Measurements from ENCODE around the gene MED12. TPM values are rescaled to one million over a fixed set of nuclear protein-coding genes. Genes with fewer than 3 reads are reported as not detected.

The MED12 gene
- total and polyA plus RNA-seq, 2 donors = 17.7 to 36.6 TPM

DNA sequence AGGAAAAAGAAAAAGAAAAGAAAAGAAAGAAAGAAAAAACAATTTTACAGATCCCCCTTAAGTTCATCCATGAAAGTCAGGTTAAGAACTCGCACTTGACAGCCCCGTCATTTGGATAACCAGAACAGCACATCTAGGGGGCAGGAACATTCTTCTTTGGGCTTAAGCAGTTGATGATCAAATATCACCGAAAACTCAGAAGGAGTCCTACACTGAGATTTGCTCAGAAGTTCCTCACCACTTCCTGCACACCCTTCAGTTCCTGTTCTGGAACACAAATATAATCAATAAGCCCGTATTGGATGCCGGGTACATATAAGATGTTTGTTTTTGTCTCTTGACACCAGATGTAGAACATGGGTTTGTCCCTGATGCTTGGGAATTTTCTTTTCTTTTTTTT, 40.9 kb downstream of the MED12 start:
- DNase-seq (ENCODE audit: extremely low spot score) = no peak
- no peak overlapping the region for H3K4me3 ChIP-seq (ENCODE audit: low read depth, low read length)
- no peaks in the 10 kb centered on the region for H3K36me3 ChIP-seq (ENCODE audit: insufficient read depth)
- no peaks in the 10 kb centered on the region for H3K4me1 ChIP-seq (ENCODE audit: insufficient read depth)
- H3K27ac ChIP-seq (ENCODE audit: low read depth) = no peak overlapping the region
- 85% methylated on average over 5 of the region's 5 CpGs for WGBS

- WGBS = 84% methylated on average over 3 of the region's 3 CpGs
- H3K4me3 ChIP-seq (ENCODE audit: low read depth, low read length) = no peak overlapping the region
- DNase-seq (ENCODE audit: extremely low spot score) = no peak
Measured at GRCh38 chrX:71160475-71160874, 42.1 kb downstream of the MED12 start.

GRCh38 chrX:71162981-71163380, 44.6 kb downstream of the MED12 start:
- Histone ChIP-seq H3K4me3 (ENCODE audit: low read depth, low read length) (no peak overlapping the region), H3K27ac (ENCODE audit: low read depth) (no peak overlapping the region), H3K36me3 (ENCODE audit: insufficient read depth) (no peaks in the 10 kb centered on the region), H3K4me1 (ENCODE audit: insufficient read depth) (no peaks in the 10 kb centered on the region)
- WGBS = 94% methylated on average over 4 of the region's 4 CpGs
- no peak for DNase-seq (ENCODE audit: extremely low spot score)

More at GRCh38 chrX:71160475-71160874, 42.1 kb downstream of the MED12 start:
- Histone ChIP-seq H3K4me1 (ENCODE audit: insufficient read depth) (no peaks in the 10 kb centered on the region), H3K36me3 (ENCODE audit: insufficient read depth) (no peaks in the 10 kb centered on the region), H3K27ac (ENCODE audit: low read depth) (no peak overlapping the region)

DNA sequence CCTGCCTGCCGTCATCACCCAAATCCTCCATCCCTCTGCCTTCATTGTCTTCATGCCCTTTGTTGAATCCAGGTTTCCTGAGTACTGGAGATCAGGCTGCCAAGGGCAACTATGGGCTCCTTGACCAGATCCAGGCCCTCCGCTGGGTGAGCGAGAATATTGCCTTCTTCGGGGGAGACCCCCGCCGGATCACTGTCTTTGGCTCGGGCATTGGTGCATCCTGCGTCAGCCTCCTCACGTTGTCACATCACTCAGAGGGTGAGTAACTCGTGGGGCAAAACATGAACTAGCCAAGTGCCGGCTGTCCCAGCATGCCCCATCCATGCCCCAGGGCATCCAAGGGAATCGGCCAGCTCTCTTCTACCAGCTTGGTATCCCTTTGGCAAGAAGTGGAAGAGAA, 45.7 kb downstream of the MED12 start:
- no peak overlapping the region for H3K4me3 ChIP-seq (ENCODE audit: low read depth, low read length)
- no peak overlapping the region for H3K27ac ChIP-seq (ENCODE audit: low read depth)
- WGBS = 96% methylated on average over 12 of the region's 12 CpGs
- no peak for DNase-seq (ENCODE audit: extremely low spot score)
- H3K36me3 ChIP-seq (ENCODE audit: insufficient read depth) = no peaks in the 10 kb centered on the region
- no peaks in the 10 kb centered on the region for H3K4me1 ChIP-seq (ENCODE audit: insufficient read depth)

- Histone ChIP-seq H3K27ac (ENCODE audit: low read depth) (no peak overlapping the region), H3K36me3 (ENCODE audit: insufficient read depth) (no peaks in the 10 kb centered on the region), H3K4me3 (ENCODE audit: low read depth, low read length) (no peak overlapping the region), H3K4me1 (ENCODE audit: insufficient read depth) (no peaks in the 10 kb centered on the region)
- DNase-seq (ENCODE audit: extremely low spot score) = no peak
- WGBS = 78% methylated on average over 6 of the region's 6 CpGs
Measured at GRCh38 chrX:71166461-71166860, 48.1 kb downstream of the MED12 start.

DNA sequence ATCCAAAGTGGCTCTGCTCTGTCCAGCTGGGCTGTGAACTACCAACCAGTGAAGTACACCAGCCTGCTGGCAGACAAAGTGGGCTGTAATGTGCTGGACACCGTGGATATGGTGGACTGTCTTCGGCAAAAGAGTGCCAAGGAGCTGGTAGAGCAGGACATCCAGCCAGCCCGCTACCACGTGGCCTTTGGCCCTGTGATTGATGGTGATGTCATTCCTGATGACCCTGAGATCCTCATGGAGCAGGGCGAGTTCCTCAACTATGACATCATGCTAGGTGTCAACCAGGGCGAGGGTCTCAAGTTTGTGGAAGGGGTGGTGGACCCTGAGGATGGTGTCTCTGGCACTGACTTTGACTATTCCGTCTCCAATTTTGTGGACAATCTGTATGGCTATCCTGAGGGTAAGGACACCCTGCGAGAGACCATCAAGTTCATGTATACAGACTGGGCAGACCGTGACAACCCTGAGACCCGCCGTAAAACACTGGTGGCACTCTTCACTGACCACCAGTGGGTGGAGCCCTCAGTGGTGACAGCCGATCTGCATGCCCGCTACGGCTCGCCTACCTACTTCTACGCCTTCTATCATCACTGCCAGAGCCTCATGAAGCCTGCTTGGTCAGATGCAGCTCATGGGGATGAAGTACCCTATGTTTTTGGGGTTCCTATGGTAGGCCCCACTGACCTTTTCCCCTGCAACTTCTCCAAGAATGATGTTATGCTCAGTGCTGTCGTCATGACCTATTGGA, 48.8 kb downstream of the MED12 start:
- DNase-seq (ENCODE audit: extremely low spot score) = no peak
- Histone ChIP-seq H3K36me3 (ENCODE audit: insufficient read depth) (no peaks in the 10 kb centered on the region), H3K27ac (ENCODE audit: low read depth) (no peak overlapping the region), H3K4me3 (ENCODE audit: low read depth, low read length) (no peak overlapping the region), H3K4me1 (ENCODE audit: insufficient read depth) (no peaks in the 10 kb centered on the region)
- 92% methylated on average over 17 of the region's 17 CpGs for WGBS

- no peaks in the 10 kb centered on the region for H3K4me1 ChIP-seq (ENCODE audit: insufficient read depth)
- WGBS = 98% methylated on average over 8 of the region's 8 CpGs
- no peak overlapping the region for H3K4me3 ChIP-seq (ENCODE audit: low read depth, low read length)
- no peaks in the 10 kb centered on the region for H3K36me3 ChIP-seq (ENCODE audit: insufficient read depth)
- H3K27ac ChIP-seq (ENCODE audit: low read depth) = no peak overlapping the region
- no peak for DNase-seq (ENCODE audit: extremely low spot score)
Measured at GRCh38 chrX:71168134-71168533, 49.7 kb downstream of the MED12 start.

DNA sequence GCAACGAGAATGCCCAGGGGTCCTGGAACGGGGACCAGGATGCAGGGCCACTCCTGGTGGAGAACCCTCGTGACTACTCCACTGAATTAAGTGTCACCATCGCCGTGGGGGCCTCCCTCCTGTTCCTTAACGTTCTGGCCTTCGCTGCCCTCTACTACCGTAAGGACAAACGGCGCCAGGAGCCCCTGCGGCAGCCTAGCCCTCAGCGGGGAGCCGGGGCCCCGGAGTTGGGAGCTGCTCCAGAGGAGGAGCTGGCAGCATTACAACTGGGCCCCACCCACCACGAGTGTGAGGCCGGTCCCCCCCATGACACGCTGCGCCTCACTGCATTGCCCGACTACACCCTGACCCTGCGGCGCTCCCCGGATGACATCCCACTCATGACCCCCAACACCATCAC, 51.2 kb downstream of the MED12 start:
- WGBS = 84% methylated on average over 22 of the region's 22 CpGs
- H3K4me1 ChIP-seq (ENCODE audit: insufficient read depth) = no peaks in the 10 kb centered on the region
- H3K36me3 ChIP-seq (ENCODE audit: insufficient read depth) = no peaks in the 10 kb centered on the region
- DNase-seq (ENCODE audit: extremely low spot score) = no peak
- no peak overlapping the region for H3K27ac ChIP-seq (ENCODE audit: low read depth)
- no peak overlapping the region for H3K4me3 ChIP-seq (ENCODE audit: low read depth, low read length)

DNA sequence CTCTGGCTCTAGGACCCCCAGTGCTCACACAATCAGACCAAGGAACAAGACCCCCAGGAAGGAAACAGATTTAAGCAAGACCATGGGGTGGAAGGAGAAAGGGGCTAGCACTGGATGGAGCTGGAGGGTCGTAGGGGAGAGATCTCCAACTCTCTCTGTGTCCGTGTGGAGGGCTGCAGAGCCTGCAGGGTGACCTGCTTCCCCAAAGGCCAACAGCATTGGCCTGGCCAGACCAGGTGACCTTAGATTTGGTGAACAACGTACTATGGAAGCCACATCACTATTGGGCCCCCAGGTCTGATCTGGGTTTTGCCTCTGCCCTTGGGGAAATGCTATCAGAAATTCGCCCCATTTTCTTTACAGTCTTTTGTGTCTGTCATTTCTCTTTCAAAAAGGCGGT, 52.3 kb downstream of the MED12 start:
- Histone ChIP-seq H3K4me1 (ENCODE audit: insufficient read depth) (no peaks in the 10 kb centered on the region), H3K27ac (ENCODE audit: low read depth) (no peak overlapping the region), H3K4me3 (ENCODE audit: low read depth, low read length) (no peak overlapping the region), H3K36me3 (ENCODE audit: insufficient read depth) (no peaks in the 10 kb centered on the region)
- 90% methylated on average over 5 of the region's 5 CpGs for WGBS
- no peak for DNase-seq (ENCODE audit: extremely low spot score)

DNA sequence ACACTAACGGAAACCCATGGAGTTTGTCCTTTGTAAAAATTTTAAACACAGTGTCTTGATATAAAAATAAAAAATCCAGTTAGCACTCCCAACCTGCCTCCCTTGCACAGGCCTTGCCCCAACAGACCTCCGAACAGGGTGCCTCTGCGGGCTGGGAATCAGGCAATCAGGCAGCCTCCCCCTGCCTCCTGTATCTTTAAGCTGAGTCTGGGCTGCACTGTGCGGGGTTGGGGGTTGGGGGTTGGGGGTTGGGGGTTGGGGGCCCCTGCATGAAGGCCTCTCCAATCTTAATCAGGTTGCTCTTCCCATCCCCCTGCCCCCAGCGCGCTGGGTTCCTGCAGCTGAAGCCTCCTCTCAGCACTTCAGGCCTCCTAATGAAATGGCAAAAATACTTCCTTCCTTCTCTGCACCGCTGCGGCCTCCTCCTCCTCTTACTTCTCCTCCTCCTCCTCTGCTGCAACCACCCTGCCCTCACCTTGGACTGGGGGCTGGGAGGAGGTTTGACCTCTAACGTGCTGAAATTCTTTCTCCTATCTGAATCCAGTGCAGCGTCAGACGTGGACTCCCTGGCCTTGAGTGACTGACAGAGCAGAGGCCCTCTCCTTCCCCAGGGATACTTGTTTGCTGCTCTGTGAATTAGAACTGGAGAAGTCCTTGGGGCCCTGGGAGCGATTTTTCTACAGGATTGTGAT, 52.9 kb downstream of the MED12 start:
- no peak for DNase-seq (ENCODE audit: extremely low spot score)
- 55% methylated on average over 12 of the region's 12 CpGs for WGBS
- no peaks in the 10 kb centered on the region for H3K4me1 ChIP-seq (ENCODE audit: insufficient read depth)
- no peak overlapping the region for H3K4me3 ChIP-seq (ENCODE audit: low read depth, low read length)
- no peak overlapping the region for H3K27ac ChIP-seq (ENCODE audit: low read depth)
- no peaks in the 10 kb centered on the region for H3K36me3 ChIP-seq (ENCODE audit: insufficient read depth)

DNA sequence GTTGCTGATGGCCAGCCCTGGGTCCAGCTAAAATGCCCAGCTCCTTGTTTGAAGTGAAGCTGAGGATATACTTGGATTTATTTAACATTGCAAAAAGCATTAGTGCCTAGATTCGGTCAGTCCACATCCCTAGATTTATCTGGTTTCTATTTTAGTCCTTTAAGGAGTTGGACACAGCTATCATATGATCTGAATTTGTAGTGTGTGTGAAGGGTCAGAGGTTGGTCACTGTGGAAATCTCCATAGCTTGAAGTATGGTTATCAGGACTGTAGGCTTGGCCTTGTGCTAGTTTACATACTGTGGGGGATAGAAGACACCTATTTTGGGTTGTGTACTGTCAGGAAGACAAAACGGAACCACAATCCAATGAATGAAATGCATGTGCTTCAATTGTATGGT, 55.0 kb downstream of the MED12 start:
- Histone ChIP-seq H3K4me1 (ENCODE audit: insufficient read depth) (no peaks in the 10 kb centered on the region), H3K4me3 (ENCODE audit: low read depth, low read length) (no peak overlapping the region), H3K36me3 (ENCODE audit: insufficient read depth) (no peaks in the 10 kb centered on the region), H3K27ac (ENCODE audit: low read depth) (no peak overlapping the region)
- 69% methylated on average over 2 of the region's 2 CpGs for WGBS
- DNase-seq (ENCODE audit: extremely low spot score) = no peak

DNA sequence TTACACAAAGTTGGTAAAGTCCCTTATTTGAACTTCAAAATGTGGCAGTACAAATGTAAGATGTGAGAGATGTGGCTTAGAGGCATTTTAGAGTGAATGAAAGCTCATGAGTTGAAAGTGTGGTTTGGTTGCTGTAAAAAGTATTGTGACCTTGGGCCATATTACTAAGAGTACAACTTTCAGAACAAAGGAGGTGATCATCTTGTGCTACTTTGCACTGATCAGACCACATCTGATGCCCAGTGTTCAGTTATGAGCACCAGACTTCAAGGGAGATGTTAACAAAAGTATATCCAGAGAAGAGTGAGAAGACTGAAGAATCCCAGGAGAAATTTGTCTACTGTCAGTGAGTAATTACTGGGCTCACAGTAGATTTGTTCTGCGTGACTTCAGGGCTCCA, 56.4 kb downstream of the MED12 start:
- no peak overlapping the region for H3K4me3 ChIP-seq (ENCODE audit: low read depth, low read length)
- no peak for DNase-seq (ENCODE audit: extremely low spot score)
- H3K4me1 ChIP-seq (ENCODE audit: insufficient read depth) = no peaks in the 10 kb centered on the region
- H3K27ac ChIP-seq (ENCODE audit: low read depth) = no peak overlapping the region
- H3K36me3 ChIP-seq (ENCODE audit: insufficient read depth) = no peaks in the 10 kb centered on the region
- WGBS = 84% methylated on average over 1 of the region's 1 CpG

- Histone ChIP-seq H3K4me1 (ENCODE audit: insufficient read depth) (no peaks in the 10 kb centered on the region), H3K36me3 (ENCODE audit: insufficient read depth) (no peaks in the 10 kb centered on the region), H3K4me3 (ENCODE audit: low read depth, low read length) (no peak overlapping the region), H3K27ac (ENCODE audit: low read depth) (no peak overlapping the region)
- DNase-seq (ENCODE audit: extremely low spot score) = no peak
- 92% methylated on average over 5 of the region's 5 CpGs for WGBS
Measured at GRCh38 chrX:71175531-71175930, 57.1 kb downstream of the MED12 start.

- no peaks in the 10 kb centered on the region for H3K36me3 ChIP-seq (ENCODE audit: insufficient read depth)
- no peaks in the 10 kb centered on the region for H3K4me1 ChIP-seq (ENCODE audit: insufficient read depth)
- WGBS = 37% methylated on average over 3 of the region's 3 CpGs
- H3K4me3 ChIP-seq (ENCODE audit: low read depth, low read length) = no peak overlapping the region
- no peak for DNase-seq (ENCODE audit: extremely low spot score)
- H3K27ac ChIP-seq (ENCODE audit: low read depth) = no peak overlapping the region
Measured at GRCh38 chrX:71177327-71177726, 58.9 kb downstream of the MED12 start.

All from urinary bladder (tissue), 4 donors.